NCI-H82 treated with DMSO at 0.1 percent for 48 hours (cell line): ENCODE data around the gene DTX4.

Source experiments
- DNase-seq: peaks from one replicate; lab custom pipeline; 2025; ENCODE audit not compliant: unreplicated experiment; lab: John Stamatoyannopoulos, UW

The DTX4 gene

DNA sequence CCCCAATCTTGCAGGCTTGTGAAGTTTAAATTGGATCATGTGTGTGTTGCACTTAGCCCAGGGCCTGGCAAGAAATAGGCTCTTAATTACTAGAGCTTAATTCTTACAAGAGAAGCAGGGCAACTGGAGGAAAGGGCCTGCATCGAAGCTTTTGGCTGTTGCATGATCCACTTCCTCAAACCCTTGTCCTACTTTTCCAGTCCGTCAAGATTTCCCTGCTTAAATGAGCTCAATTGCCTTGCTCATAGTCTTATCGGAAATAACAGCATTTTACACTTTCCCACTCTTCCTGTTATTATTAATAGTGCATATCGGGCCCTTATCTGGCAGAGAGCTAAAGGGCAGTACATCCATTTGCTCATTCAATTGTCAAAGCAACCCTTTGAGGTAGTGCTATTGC, 18.1 kb downstream of the DTX4 start:
- peak; percentile 46 for DNase-seq

DNA sequence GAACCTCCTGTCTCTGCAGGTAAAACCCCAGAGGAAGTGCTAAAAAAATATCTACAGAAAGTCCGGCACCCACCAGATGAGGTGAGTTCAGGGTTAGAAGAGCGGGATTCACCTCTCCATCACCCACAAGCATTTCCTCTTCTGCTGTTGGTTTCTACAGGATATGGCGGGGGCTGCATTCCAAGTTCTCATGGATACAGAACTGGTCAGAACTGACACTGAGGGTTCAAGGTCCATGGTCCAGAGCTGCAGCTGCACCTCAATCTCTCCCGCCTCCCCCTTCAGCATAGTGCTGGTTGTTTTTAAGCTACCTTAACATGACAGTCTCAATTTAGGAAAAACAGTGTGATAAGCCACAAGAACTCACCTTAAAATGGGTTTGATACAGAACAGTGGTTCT, 19.2 kb downstream of the DTX4 start:
- DNase-seq = no peak

DNA sequence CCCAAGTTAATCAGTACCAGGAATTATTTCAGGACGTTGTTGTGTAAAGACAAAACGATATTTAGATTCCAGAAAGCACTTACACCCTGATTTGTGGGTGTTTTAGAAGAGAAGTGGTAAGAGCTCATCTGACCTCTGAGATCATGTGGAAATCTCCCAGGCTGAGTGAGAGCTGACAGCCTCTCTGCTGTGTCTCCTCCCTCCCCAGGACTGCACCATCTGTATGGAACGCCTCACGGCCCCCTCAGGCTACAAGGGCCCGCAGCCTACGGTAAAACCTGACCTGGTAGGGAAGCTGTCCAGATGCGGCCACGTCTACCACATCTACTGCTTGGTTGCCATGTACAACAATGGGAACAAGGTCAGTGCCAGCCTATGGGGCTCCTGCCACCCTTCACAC, 20.0 kb downstream of the DTX4 start:
- no peak for DNase-seq

DNA sequence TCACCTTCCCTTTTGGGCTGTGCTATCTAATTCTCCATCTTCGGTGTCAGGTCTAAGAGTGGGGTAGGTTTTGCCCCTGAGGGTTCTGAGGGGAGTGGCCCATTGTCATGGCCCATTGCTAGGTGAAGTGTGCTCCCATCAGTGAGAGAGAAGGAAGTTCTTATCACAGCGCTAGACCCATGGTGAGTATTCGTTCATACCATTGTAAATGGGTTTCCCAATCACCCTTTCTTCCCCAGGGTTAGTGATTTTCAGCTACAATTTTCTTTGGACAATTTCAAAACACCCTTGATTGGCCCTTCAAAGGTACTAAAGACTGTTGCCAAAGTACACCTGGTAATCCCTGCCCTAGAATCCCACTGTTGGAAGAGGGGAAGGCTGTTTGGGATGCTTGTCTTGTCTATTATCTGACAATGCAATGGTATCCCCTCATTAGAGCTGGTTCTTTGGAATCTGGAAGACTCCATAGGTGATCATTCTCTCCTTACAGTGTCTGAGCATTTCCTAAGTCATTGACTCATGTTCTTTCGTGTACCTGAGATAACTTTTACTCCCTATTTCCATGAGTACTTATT, 20.6 kb downstream of the DTX4 start:
- DNase-seq = no peak

DNA sequence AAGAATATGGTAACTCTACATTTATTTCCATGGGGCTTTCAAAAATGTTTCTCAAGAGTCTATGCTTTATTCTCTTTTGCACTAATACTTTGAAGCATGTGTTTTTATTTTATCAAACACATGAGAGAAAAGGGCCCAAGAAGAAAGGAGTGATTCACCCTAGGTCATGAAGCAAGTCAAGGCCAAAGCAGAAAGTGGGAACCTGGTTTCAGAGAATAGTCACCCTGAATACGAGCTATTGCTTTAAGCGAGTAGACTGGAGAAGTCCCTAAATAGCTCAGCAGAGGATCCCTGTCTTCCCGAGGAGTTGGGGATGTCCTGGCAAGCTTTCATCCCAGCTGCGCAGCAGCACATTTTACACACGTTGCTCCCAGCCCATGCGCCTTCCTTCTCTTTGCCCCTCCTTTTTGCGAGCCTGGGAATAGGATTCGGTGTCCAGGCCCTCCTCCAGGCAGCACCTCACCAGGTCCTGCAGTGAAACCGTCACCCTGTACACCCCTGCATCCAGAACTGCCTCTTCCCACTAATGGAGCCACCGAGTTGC, 21.7 kb downstream of the DTX4 start:
- DNase-seq = no peak

DNA sequence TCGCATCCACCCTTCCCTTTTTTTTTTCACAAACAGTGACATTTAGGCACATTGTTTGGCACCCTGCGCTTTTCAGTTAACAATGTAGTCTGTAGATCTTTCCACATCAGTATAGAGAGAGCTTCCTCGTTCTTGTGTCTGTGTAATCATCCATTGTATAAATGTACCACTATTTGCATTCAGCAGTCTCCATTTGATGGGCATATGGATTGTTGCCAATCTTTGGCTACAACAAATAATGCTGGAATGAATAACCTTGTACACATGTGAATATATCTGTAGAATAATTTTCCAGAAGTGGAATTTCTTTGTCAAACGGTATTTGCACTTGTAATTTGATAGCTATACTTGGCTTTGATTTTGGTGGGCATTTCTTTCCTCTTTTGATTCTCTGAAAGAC, 23.7 kb downstream of the DTX4 start:
- no peak for DNase-seq

DNA sequence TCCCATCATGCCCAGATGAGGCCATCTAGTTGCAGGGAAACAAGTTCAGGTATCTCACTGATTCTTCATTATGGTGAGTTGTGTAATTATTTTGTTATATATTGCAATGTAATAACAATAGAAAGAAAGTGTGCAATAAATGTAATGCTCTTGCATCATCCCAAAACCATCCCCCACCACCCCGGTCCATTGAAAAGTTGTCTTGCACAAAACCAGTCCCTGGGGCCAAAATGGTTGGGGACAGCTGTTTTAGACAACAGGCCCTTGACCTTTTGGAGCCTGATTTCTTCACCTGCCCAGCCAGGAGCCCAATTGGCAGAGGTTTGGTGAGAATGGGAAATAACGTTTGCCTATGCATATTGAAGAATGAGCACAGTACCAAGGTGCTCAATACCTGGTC, 24.8 kb downstream of the DTX4 start:
- DNase-seq = no peak

DNA sequence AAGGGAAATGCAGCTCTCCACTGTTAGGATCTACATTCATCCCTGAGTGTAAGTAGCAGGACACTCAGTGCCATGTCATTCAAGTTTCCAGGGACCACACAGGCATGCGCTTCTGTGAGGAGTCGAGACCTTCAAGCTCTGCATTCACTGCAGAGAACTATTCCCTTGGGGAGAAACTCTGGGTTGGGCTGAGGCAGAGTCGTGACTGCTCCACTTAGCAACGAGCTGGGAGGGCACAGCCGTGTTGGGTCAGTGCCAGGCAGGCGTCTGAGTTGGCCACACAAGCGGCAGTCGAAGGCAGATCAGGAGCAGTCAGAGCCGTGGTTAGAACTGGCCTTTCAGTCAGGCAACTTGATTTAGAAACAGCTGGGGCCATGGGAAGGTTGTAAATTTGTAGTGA, 26.1 kb downstream of the DTX4 start:
- no peak for DNase-seq

DNA sequence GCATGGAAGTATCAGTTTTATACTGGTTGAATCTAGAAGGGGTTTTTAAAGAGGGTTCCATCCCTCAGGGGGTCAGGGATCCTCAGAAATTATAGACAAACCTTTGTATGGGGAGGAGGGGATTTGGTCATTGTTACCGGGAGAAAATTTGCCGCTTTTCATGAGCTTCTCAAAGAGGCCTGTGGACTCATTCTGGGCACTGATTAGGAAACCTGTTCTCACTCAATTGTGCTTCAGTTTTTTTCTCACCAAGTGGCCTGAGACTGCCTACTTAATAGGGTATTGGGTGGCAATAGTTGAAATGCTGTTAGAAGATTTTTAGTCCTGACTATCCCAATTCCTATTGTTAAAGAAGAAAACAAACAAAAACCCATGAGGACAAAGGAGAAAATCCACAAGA, 26.8 kb downstream of the DTX4 start:
- DNase-seq = no peak

DNA sequence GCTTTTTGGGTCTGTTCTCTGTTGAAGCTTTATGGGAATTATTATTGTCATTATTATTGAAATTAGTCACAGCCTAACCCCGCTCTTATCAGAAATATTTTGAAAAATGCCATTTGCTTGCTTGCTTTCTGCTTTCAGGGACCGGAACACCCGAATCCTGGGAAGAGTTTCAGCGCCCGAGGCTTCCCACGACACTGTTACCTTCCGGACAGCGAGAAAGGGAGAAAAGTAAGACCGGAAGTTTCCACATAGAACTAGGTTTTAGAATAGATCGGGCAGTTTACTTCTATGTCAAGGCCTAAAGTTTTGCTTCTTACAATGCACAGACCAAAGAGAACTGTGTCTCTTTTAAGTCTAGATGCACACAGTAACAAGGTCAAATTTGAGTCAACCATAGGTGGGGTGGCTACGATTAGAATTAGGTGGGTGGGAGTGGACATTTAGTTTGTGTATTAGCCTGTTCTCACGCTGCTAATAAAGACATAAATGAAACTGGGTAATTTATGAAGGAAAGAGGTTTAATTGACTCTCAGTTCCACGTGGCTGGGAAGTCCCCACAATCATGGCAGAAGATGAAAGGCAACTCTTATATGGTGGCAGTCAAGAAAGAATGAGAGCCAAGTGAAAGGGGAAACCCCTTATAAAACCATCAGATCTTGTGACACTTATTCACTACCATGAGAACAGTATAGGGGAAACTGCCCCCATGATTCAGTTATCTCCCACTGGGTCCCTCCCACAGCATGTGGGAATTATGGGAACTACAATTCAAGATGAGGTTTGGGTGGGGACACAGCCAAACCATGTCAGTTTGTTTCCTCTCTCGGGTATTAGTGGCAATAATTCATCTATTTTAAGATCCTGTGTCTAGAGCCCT, 27.9 kb downstream of the DTX4 start:
- no peak for DNase-seq

DNA sequence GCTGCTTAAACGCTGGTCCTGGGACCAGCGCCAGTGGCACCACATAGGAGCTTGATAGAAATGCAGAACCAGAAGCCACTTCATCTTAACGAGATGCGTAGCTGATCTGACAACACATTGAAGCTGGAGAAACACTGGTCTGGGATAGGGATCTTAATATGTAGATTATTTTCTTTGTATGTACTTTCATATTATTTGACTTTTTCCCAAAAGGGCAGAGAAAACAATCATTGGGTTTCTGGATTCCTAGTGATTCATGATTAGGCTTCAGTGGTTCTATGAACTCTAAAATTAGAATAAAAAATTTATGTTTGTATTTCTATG, 28.5 kb downstream of the DTX4 start:
- DNase-seq = no peak

DNA sequence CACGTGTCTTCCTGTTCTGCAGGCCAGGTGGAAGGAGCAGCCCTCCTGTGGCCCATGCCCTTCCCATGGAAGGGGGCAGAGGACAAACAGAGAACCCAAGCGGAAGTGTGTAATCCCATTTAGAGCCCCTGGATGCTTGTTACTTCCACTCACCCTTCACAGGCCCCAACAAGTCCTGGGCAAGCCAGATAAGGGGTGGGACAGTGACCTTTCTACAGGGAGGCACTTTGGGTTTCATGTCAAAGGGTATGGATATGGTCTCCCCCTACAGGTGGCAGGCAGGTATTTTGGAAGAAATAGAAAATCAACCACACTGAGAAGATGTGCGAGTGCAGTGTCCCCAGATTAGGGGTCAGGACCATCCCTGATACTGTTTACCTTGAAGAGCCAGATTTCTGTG, 29.4 kb downstream of the DTX4 start:
- no peak for DNase-seq

DNA sequence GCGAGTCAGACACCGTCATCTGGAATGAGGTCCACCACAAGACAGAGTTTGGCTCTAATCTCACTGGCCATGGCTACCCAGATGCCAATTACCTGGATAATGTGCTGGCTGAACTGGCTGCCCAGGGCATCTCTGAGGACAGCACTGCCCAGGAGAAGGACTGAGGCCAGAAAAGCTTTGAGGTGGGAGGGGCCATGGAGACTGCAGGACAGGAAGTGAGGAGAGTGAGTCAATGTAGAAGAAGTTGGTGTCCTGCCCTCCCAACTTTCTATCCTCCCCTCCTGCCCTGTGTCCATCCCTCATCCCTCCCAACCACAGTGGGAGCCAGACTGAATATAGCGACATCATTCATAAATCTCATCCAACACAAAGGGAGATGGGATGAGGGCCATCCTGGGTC, 32.8 kb downstream of the DTX4 start:
- no peak for DNase-seq

DNA sequence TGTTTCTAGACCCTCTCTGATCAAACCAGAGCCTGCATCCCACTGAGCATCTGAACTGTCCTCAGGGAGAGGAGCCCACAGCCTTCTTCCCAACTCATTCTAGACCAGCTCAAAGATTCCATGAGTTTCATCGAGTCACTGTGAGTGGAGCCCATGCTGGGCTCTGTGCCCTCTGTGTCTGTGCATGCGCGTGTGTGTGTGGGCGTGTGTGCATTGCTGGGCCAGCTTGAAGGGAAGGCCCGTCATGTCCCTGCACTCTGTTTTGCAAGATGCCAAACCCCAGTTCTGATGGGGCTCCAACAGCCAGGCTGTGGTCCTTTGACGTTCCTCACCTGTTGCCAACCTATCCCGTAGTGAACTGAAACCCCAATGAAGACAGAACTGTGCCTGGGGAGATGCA, 33.7 kb downstream of the DTX4 start:
- no peak for DNase-seq

DNA sequence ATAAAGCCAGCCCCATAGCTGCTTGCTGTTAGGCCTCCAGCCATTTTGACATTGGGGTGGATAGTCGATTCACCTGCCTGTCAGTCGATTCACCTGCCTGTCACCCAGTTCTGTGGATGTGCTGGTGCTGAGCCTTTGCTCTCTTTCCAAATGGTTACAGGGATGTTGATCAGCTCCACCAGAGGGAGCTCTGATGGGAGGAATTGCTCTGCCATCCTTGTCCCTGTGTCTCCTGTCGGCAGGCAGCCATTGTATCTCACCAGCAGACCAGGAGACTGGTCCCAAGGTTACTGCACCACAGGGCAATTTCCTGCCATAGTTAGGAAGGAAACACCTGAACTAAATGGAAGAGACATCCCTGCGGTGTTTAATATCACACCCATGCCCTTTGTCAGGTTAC, 34.7 kb downstream of the DTX4 start:
- peak; percentile 1 for DNase-seq

DNA sequence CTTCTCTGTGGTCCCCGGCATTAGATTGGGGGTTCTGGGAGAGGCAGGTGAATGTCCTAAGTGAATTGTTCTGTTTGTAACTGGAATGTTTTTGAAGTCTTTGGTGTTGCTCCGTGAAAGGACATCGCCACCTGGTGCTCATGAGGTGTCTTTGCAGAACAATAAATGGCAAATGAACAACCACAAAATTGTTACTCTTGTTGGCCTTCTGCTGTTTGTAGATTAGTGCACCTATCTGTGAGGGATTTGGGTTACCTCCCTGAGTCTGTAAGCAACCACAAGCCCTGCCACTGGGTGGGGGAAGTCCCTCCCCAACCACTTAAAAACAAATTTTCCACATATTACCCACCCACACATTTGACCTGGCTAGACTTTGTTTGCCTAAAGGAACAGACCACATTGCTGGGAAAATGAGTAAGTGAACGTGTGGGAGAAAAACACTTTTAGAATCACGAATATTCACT, 36.1 kb downstream of the DTX4 start:
- DNase-seq = no peak

DNA sequence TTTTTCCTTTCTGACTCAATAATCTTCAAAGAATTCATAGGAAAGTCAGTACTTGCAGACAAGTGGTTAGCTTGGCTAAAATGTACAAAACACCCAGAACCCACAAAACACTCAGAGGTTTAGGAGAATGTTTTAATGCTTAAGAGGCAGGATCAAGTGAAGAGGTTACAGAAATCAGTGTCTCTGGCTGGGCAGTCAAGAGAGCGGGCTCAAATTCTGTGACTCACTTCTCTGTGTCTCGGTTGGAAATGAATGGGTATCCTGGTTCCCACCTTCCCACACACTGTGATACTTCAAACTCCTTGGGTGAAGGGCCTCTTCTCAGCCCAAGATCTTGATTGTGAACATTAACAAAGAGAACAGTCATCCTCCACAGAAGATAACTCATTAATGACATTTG, 37.0 kb downstream of the DTX4 start:
- DNase-seq = no peak

DNA sequence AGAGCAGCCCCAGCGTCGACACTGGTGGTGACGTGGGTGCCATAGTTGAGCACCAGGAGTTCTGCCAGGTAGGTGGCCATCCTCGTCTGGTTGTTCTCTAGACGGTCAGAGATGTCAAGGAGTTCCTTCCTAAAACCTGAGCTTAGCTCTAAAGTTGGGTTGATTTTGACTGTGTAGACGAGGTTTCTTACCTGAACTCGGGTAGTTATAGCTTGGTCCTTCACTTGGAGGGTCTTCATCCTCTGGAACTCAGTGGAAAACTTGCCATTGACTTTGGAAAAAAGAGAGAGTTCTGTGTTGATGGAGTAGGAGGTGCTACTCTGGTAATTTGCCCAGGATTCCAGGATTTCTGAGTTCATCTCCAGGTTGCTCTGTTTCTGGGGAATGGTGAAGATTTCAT, 40.3 kb downstream of the DTX4 start:
- DNase-seq = no peak

DNA sequence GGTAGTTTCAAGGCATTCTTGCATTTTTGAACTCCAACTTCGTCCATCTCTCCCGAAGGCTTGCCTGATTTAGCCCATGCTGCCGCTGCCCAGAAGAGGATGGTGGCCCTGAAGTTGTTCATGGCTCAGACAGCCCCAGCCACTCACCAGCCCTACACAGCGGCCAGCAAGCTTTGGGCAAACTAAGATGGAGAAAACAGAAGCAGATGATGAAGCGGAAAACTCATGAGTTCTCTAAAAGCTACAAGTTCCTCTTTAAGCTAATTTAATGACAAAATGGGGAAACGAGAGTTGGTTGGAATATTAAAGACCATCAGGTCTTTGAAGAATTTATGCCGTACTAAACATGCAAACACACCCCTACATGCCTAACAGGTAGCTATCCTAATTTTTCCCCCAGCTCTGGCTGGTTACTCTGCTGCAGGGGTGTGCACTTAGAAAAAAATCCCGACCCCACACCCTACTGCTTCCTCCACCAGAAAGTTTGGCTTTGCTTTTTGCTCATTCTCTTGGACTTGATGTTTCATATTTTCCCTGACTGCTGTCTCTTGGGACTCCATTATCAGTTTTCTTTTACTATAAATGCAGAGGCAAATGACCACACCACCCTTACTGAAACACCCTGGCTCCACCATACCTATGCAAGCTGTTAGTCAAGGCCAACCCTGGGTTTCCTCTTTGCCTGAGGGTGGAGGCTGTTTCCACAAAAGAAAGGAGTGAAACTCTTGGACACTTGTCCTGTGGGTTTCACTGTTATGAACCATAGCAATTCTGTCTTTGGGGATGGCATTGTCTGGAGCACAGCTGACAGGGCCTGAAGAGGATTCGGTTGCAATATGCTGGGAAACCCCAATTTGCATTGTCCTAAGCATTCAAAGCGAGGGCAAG, 41.1 kb downstream of the DTX4 start, which contains the start of gene MPEG1:
Gene MPEG1, minus strand, starts transcription at position 184 of the 888 bp plus-strand sequence. Its CDS starts 62 bp downstream, at position 122.
- DNase-seq = no peak

DNA sequence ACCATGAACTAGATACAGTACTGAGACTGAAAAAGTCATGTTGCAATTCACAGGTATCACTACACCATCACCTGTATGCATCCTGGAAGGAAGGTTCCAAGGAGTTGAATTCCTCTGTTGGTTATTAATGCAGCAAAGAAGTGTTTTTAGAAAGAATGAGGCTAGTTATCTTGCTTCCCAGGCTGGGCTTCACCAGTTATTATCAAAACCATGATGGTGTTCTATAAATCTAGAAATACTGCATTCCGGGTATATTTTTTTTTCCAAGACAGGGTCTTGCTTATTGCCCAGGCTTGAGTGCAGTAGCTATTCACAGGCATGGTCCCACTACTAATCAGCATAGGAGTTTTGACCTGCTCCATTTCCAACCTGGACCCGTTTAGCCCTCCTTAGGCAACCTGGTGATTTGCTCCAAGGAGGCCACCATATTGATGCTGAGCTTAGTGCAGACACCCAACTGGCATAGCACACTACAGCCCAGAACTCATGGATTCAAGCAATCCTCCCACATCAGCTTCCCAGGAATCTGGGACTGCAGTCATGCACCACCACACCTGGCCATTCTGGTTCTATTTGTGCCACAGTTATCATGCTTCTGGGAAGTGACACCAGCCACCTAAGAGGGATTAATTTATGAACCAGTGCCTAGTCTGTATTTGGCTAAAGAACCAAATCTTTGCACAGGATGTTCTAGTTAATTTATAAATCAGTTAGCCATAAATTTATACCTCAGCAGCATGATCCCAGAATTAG, 42.4 kb downstream of the DTX4 start:
- no peak for DNase-seq
